Colonic mucosa (tissue), 4 donors: ENCODE results near the gene TMEM134. TPM values are rescaled to one million over a fixed set of nuclear protein-coding genes. Genes with fewer than 3 reads are reported as not detected.

Experiments used
- DNase-seq: peaks from one replicate; pipeline ENCODE4 v3.0.0-alpha.2; 2020
- H3K27ac ChIP-seq: fragments of 200-600 bp; one replicate; pipeline ENCODE4 v1.8.0; 2021
- H3K27me3 ChIP-seq: fragments of 200-600 bp; one replicate; pipeline ENCODE4 v1.8.0; 2021
- H3K36me3 ChIP-seq: fragments of 200-600 bp; one replicate; pipeline ENCODE4 v1.8.0; 2021
- H3K4me1 ChIP-seq: fragments of 200-600 bp; one replicate; pipeline ENCODE4 v1.8.0; 2021; ENCODE audit warnings: mild to moderate bottlenecking
- H3K4me3 ChIP-seq: fragments of 200-600 bp; one replicate; pipeline ENCODE4 v1.8.0; 2021
- H3K9ac ChIP-seq, 2 donors: one replicate each; pipeline ENCODE4 v1.7.0; 2013; ENCODE audit warnings: control low read depth in 2 of 2, low read depth in 2 of 2, low read length in 2 of 2
- H3K9me3 ChIP-seq: fragments of 200-600 bp; one replicate; pipeline ENCODE4 v1.8.0; 2021
- intact Hi-C: fragments of 100-400 bp; cut with DNase I; formaldehyde crosslinking; loops from one replicate; pipeline ENCODE4 v1.14.1; 2022
- microRNA-seq: library from miRNA; unstranded; fragments of <30 nt; microRNA quantifications from one replicate; pipeline ENCODE4, GENCODE V29; 2019
- total RNA-seq, 2 donors: library from RNA; stranded (reverse); fragmentation: NEBNext Ultra II Directional in 1 of 2; extraction: Animal tissue kit (Norgen Biotek cat#: 25700) in 1 of 2; gene quantifications; one replicate each; pipeline ENCODE4 v1.2.1, GENCODE V29; 2021
- TF ChIP-seq, protein P1 (sequence below): fragments of 200-600 bp; IDR thresholded peaks from one replicate; pipeline ENCODE4 v1.8.0; 2022; ENCODE audit warnings: antibody characterized with exemption, mild to moderate bottlenecking
- donor health status: healthy.
- donor health status: DM: no; HTN: no; CAD: no.
- donor health status: DM: no; HTN: no; CAD: no.

The TMEM134 gene
- total RNA-seq, 2 donors from 2014 or later: 50.1 to 59.5 TPM

- intact Hi-C loops: no loop called here
- H3K9me3 ChIP-seq: no peaks in the 10 kb centered on the region
- no peak overlapping the region for H3K4me3 ChIP-seq
- TF ChIP-seq, protein P1, sequence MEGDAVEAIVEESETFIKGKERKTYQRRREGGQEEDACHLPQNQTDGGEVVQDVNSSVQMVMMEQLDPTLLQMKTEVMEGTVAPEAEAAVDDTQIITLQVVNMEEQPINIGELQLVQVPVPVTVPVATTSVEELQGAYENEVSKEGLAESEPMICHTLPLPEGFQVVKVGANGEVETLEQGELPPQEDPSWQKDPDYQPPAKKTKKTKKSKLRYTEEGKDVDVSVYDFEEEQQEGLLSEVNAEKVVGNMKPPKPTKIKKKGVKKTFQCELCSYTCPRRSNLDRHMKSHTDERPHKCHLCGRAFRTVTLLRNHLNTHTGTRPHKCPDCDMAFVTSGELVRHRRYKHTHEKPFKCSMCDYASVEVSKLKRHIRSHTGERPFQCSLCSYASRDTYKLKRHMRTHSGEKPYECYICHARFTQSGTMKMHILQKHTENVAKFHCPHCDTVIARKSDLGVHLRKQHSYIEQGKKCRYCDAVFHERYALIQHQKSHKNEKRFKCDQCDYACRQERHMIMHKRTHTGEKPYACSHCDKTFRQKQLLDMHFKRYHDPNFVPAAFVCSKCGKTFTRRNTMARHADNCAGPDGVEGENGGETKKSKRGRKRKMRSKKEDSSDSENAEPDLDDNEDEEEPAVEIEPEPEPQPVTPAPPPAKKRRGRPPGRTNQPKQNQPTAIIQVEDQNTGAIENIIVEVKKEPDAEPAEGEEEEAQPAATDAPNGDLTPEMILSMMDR: no peak
- no peak for DNase-seq
- H3K4me1 ChIP-seq: no peaks in the 10 kb centered on the region
- H3K9ac ChIP-seq: no peak overlapping the region
- H3K27me3 ChIP-seq: no peaks in the 10 kb centered on the region
- no peaks in the 10 kb centered on the region for H3K36me3 ChIP-seq
- H3K27ac ChIP-seq: no peak overlapping the region
Observed at GRCh38 chr11:67413266-67413849, 55.7 kb downstream of the TMEM134 start.

DNA sequence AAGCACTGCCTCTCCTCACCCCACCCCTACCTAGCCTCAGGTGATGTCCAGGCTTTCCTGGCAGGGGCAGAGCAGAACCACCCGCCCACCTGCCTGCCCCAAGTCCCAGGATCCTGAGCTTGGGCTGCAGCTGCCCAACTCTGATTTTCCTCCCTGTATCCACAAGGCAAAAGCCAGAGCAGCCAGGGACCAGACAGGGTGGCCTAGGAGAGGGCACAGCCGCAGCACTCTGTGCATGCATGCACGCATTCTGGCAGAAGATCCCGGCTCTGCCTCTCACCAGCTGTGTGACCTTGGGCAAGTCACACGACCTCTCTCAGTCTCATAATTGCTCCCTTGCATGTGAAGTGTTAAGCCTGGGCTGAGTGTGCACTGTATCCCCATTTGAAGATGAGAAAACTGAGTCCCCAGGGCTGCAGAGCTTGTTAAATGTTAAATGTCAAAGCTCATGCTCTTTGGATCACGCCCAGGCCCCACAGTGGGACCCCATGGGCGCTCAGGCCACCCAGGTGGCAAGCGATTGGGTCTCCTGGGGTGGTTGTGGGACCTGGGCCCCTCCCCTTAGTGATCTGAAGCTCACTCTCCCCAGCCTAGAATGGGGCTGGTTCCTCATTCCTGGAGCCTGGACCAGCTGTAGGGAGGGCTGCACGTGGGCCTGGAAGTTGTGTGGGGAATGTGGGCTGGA is 56.4 kb downstream of the TMEM134 start:
- no peak overlapping the region for H3K27ac ChIP-seq
- TF ChIP-seq, protein P1: no peak
- no peak for DNase-seq
- no peak overlapping the region for H3K4me3 ChIP-seq
- H3K9ac ChIP-seq: no peak overlapping the region
- no peaks in the 10 kb centered on the region for H3K27me3 ChIP-seq
- H3K9me3 ChIP-seq: no peaks in the 10 kb centered on the region
- intact Hi-C loops: no loop called here
- no peaks in the 10 kb centered on the region for H3K4me1 ChIP-seq
- H3K36me3 ChIP-seq: no peaks in the 10 kb centered on the region

DNA sequence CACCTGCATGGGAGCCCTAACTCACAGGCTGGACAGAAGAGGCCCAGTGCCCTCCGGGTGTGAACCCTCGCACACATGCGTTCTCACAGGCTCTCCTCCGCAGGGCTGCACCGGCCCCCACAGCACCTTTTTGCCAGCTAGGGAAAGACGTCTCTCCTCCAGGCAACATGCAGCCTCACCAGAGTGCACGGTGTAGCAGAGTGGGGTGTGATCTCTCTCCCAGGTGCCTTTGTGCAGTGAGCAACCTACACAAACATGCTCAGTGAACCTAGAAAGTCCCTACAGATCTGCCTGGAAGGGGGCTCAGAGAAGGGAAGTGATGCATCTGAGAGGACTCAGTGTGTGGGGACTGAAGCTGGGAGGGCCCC is 57.3 kb downstream of the TMEM134 start:
- H3K27me3 ChIP-seq: no peaks in the 10 kb centered on the region
- no peak overlapping the region for H3K9ac ChIP-seq
- TF ChIP-seq, protein P1: no peak
- intact Hi-C loops: no loop called here
- no peak overlapping the region for H3K4me3 ChIP-seq
- no peak overlapping the region for H3K27ac ChIP-seq
- H3K9me3 ChIP-seq: no peaks in the 10 kb centered on the region
- H3K36me3 ChIP-seq: no peaks in the 10 kb centered on the region
- no peak for DNase-seq
- H3K4me1 ChIP-seq: no peaks in the 10 kb centered on the region

Small RNAs within 50 kb of the gene (microRNA-seq; reads per million reads assigned to microRNA genes)
- gene MIR6752: not detected

Other genes starting within 250 kb of the TMEM134 start
- 100 to 1,000 TPM; 108 to 137 TPM for gene GRK2, start 202.8 kb downstream of the TMEM134 start, total RNA-seq
- gene ANKRD13D, start 179.9 kb downstream of the TMEM134 start, total RNA-seq: 10 to 100 TPM; 18.8 to 39.5 TPM
- gene SSH3, start 165.7 kb downstream of the TMEM134 start, total RNA-seq: 10 to 100 TPM; 69.7 to 81.7 TPM
- 100 to 1,000 TPM; 186 to 203 TPM for gene POLD4, start 115.7 kb downstream of the TMEM134 start, total RNA-seq
- gene CLCF1, start 95.7 kb downstream of the TMEM134 start, total RNA-seq: 1 to 10 TPM; 1.7 to 4.0 TPM
- 10 to 100 TPM; 21.8 to 35.1 TPM for gene RAD9A, start 77.3 kb downstream of the TMEM134 start, total RNA-seq
- 100 to 1,000 TPM; 242 to 280 TPM for gene PPP1CA, start 67.4 kb downstream of the TMEM134 start, total RNA-seq
- gene TBC1D10C, start 65.2 kb downstream of the TMEM134 start, total RNA-seq: 1 to 10 TPM; 3.9 to 5.2 TPM
- under 1 TPM; 0.20 to 0.32 TPM for gene CARNS1, start 53.6 kb downstream of the TMEM134 start, total RNA-seq
- gene RPS6KB2, start 40.8 kb downstream of the TMEM134 start, total RNA-seq: 10 to 100 TPM; 38.3 to 70.4 TPM
- gene PTPRCAP, start 31.6 kb downstream of the TMEM134 start, total RNA-seq: 1 to 10 TPM; 5.5 to 9.6 TPM
- 100 to 1,000 TPM; 213 to 243 TPM for gene CORO1B, start 25.8 kb downstream of the TMEM134 start, total RNA-seq
- not detected for gene GPR152, start 16.5 kb downstream of the TMEM134 start, total RNA-seq
- gene CABP4, start 13.9 kb downstream of the TMEM134 start, total RNA-seq: under 1 TPM; 0.20 to 0.53 TPM
- gene AIP, start 13.8 kb upstream of the TMEM134 start, total RNA-seq: 10 to 100 TPM; 45.3 to 57.9 TPM
- gene PITPNM1, start 36.1 kb upstream of the TMEM134 start, total RNA-seq: 10 to 100 TPM; 89.3 to 91.4 TPM
- 100 to 1,000 TPM in 1 of 2 donors, 10 to 100 TPM in 1; 91.6 to 142 TPM for gene CDK2AP2, start 38.9 kb upstream of the TMEM134 start, total RNA-seq
- not detected for gene CABP2, start 54.2 kb upstream of the TMEM134 start, total RNA-seq
- 100 to 1,000 TPM; 543 to 842 TPM for gene GSTP1, start 114.6 kb upstream of the TMEM134 start, total RNA-seq
- gene NDUFV1, start 137.7 kb upstream of the TMEM134 start, total RNA-seq: 100 to 1,000 TPM; 329 to 361 TPM
- 10 to 100 TPM; 35.1 to 52.5 TPM for gene NUDT8, start 160.7 kb upstream of the TMEM134 start, total RNA-seq
- 10 to 100 TPM in 1 of 2 donors, 1 to 10 TPM in 1; 7.8 to 19.3 TPM for gene TBX10, start 170.5 kb upstream of the TMEM134 start, total RNA-seq
- 10 to 100 TPM; 10.6 to 13.8 TPM for gene ACY3, start 181.5 kb upstream of the TMEM134 start, total RNA-seq
- under 1 TPM; 0.08 to 0.89 TPM for gene ALDH3B2, start 205.4 kb upstream of the TMEM134 start, total RNA-seq